ENCODE data around the gene RHOBTB1.
"Not testable (repeated sequence)": the region's sequence is repeated elsewhere in the genome, so short reads cannot be mapped to it uniquely, and the experiment has no call there.

The RHOBTB1 gene

GRCh38 chr10:60974463-60975149, 30.6 kb upstream of the RHOBTB1 start:
- no peak overlapping the region for H3K4me3 ChIP-seq (ENCODE audit: low read depth, low read length)
- no peak for TF ChIP-seq CTCF (IDR thresholded peaks at IDR 0.05; ENCODE audit: low read depth, low read length, missing control alignments)
- in situ Hi-C loops (cut with HindIII; ENCODE audit: low sequenced_read_pairs) = no loop called here
- DNase-seq (ENCODE audit: low read depth) = no peak

- no peak overlapping the region for H3K4me3 ChIP-seq (ENCODE audit: low read depth, low read length)
- no peak for TF ChIP-seq CTCF (IDR thresholded peaks at IDR 0.05; ENCODE audit: low read depth, low read length, missing control alignments)
- no peak for DNase-seq (ENCODE audit: low read depth)
- in situ Hi-C loops (cut with HindIII; ENCODE audit: low sequenced_read_pairs) = no loop called here
Measured at GRCh38 chr10:60973086-60973485, 29.1 kb upstream of the RHOBTB1 start.

- DNase-seq (ENCODE audit: low read depth); H3K4me3 ChIP-seq (ENCODE audit: low read depth, low read length); in situ Hi-C loops (cut with HindIII; ENCODE audit: low sequenced_read_pairs): not testable (repeated sequence)
Measured at GRCh38 chr10:60972181-60972580, 28.2 kb upstream of the RHOBTB1 start.

- in situ Hi-C loops (cut with HindIII; ENCODE audit: low sequenced_read_pairs) = no loop called here
- DNase-seq (ENCODE audit: low read depth) = no peak
- no peak for TF ChIP-seq CTCF (IDR thresholded peaks at IDR 0.05; ENCODE audit: low read depth, low read length, missing control alignments)
- no peak overlapping the region for H3K4me3 ChIP-seq (ENCODE audit: low read depth, low read length)
Measured at GRCh38 chr10:60970526-60970925, 26.5 kb upstream of the RHOBTB1 start.

GRCh38 chr10:60968504-60968903, 24.5 kb upstream of the RHOBTB1 start:
- no peak for TF ChIP-seq CTCF (IDR thresholded peaks at IDR 0.05; ENCODE audit: low read depth, low read length, missing control alignments)
- in situ Hi-C loops (cut with HindIII; ENCODE audit: low sequenced_read_pairs) = no loop called here
- no peak for DNase-seq (ENCODE audit: low read depth)
- H3K4me3 ChIP-seq (ENCODE audit: low read depth, low read length) = no peak overlapping the region

- DNase-seq (ENCODE audit: low read depth) = no peak
- H3K4me3 ChIP-seq (ENCODE audit: low read depth, low read length) = no peak overlapping the region
- no peak for TF ChIP-seq CTCF (IDR thresholded peaks at IDR 0.05; ENCODE audit: low read depth, low read length, missing control alignments)
- in situ Hi-C loops (cut with HindIII; ENCODE audit: low sequenced_read_pairs) = no loop called here
Measured at GRCh38 chr10:60967854-60968484, 24.0 kb upstream of the RHOBTB1 start.

- in situ Hi-C loops (cut with HindIII; ENCODE audit: low sequenced_read_pairs) = no loop called here
- no peak overlapping the region for H3K4me3 ChIP-seq (ENCODE audit: low read depth, low read length)
- no peak for TF ChIP-seq CTCF (IDR thresholded peaks at IDR 0.05; ENCODE audit: low read depth, low read length, missing control alignments)
- no peak for DNase-seq (ENCODE audit: low read depth)
Measured at GRCh38 chr10:60967260-60967659, 23.3 kb upstream of the RHOBTB1 start.

All from astrocyte of the cerebellum (primary cell).